ENCODE measurements around the gene FEN1.

FEN1 gene

GRCh38 chr11:61817471-61818202, 24.9 kb downstream of the FEN1 start:
- Mint-ChIP-seq H3K36me3 (peaks cover 27% of the 10 kb centered on the region), H3K4me3 (peak overlapping the region; percentile 95), H3K27me3 (peaks cover 62% of the 10 kb centered on the region), H3K4me1 (peaks cover 21% of the 10 kb centered on the region), H3K9me3 (peaks cover 1% of the 10 kb centered on the region), H3K27ac (no peak overlapping the region)
- CTCF ChIA-PET, result interaction anchor here (1.4 to 9.0 kb wide), 3 partner anchors 10 to 20 kb away, joined by 4 to 72 read pairs (median 20); partner anchors contain the start of gene FADS2
- no peak for DNase-seq

- Mint-ChIP-seq H3K4me3 (no peak overlapping the region), H3K4me1 (peaks cover 9% of the 10 kb centered on the region), H3K27me3 (peaks cover 65% of the 10 kb centered on the region), H3K9me3 (no peaks in the 10 kb centered on the region), H3K27ac (no peak overlapping the region), H3K36me3 (peaks cover 7% of the 10 kb centered on the region)
- CTCF ChIA-PET, result interaction anchor here (0.7 to 1.1 kb wide), 2 partner anchors 15 to 22 kb away, joined by 3 read pairs; no protein-coding TSS in a partner anchor
- DNase-seq, result no peak
Measured at GRCh38 chr11:61820174-61820573, 27.5 kb downstream of the FEN1 start.

- peaks cover 51% of the 10 kb centered on the region for H3K27me3 Mint-ChIP-seq
- peak overlapping the region; percentile 89 for H3K4me3 Mint-ChIP-seq
- no peaks in the 10 kb centered on the region for H3K9me3 Mint-ChIP-seq
- DNase-seq, result no peak
- peaks cover 44% of the 10 kb centered on the region for H3K4me1 Mint-ChIP-seq
- CTCF ChIA-PET, result interaction anchor here (0.6 to 1.8 kb wide), 2 partner anchors 9 to 1834 kb away, joined by 3 to 4 read pairs; no protein-coding TSS in a partner anchor
- H3K27ac Mint-ChIP-seq, result peak overlapping the region; percentile 93
- peaks cover 28% of the 10 kb centered on the region for H3K36me3 Mint-ChIP-seq
Measured at GRCh38 chr11:61826930-61827570, 34.3 kb downstream of the FEN1 start.

- Mint-ChIP-seq H3K4me3 (peak within 1 kb of the TSS; percentile 89), H3K9me3 (no peaks in the 10 kb centered on the region), H3K36me3 (peaks cover 33% of the 10 kb centered on the region), H3K27ac (peak within 1 kb of the TSS; percentile 93), H3K27me3 (peaks cover 46% of the 10 kb centered on the region), H3K4me1 (peaks cover 51% of the 10 kb centered on the region)
- DNase-seq, result peak; percentile 96
- CTCF ChIA-PET, result interaction anchor here (1.8 to 2.7 kb wide), 2 partner anchors 9 to 12 kb away, joined by 4 to 20 read pairs; partner anchors contain the start of gene FADS1
Measured at GRCh38 chr11:61827571-61828378, 35.1 kb downstream of the FEN1 start, which contains the start of gene FADS2. FADS2 (plus strand) TSS chr11:61828300; CDS start chr11:61828391, 91 bp downstream.

- CTCF ChIA-PET, result interaction anchor here (1.8 to 2.7 kb wide), 2 partner anchors 10 to 13 kb away, joined by 4 to 20 read pairs; partner anchors contain the start of gene FADS1
- Mint-ChIP-seq H3K27ac (peak overlapping the region; percentile 93), H3K4me1 (peaks cover 56% of the 10 kb centered on the region)
Measured at GRCh38 chr11:61828379-61828628, 35.6 kb downstream of the FEN1 start.

GRCh38 chr11:61828629-61829407, 36.1 kb downstream of the FEN1 start:
- H3K4me1 Mint-ChIP-seq, result peaks cover 62% of the 10 kb centered on the region
- H3K36me3 Mint-ChIP-seq, result peaks cover 44% of the 10 kb centered on the region
- peak; percentile 73 for DNase-seq
- H3K27me3 Mint-ChIP-seq, result peaks cover 46% of the 10 kb centered on the region
- peak overlapping the region; percentile 89 for H3K4me3 Mint-ChIP-seq
- H3K27ac Mint-ChIP-seq, result peak overlapping the region; percentile 93
- no peaks in the 10 kb centered on the region for H3K9me3 Mint-ChIP-seq
- CTCF ChIA-PET, result interaction anchor here (1.2 to 2.7 kb wide), 3 partner anchors 10 to 32 kb away, joined by 4 to 20 read pairs (median 5); partner anchors contain the start of gene FADS1

More at GRCh38 chr11:61828379-61828628, 35.6 kb downstream of the FEN1 start:
- no peak for DNase-seq
- H3K4me3 Mint-ChIP-seq, result peak overlapping the region; percentile 89
- peaks cover 46% of the 10 kb centered on the region for H3K27me3 Mint-ChIP-seq
- no peaks in the 10 kb centered on the region for H3K9me3 Mint-ChIP-seq
- H3K36me3 Mint-ChIP-seq, result peaks cover 38% of the 10 kb centered on the region

GRCh38 chr11:61829806-61830205, 37.1 kb downstream of the FEN1 start:
- no peak for DNase-seq
- peaks cover 50% of the 10 kb centered on the region for H3K36me3 Mint-ChIP-seq
- no peaks in the 10 kb centered on the region for H3K9me3 Mint-ChIP-seq
- CTCF ChIA-PET, result interaction anchor here (1.2 to 2.7 kb wide), 2 partner anchors 14 to 33 kb away, joined by 5 to 20 read pairs; partner anchors contain the start of gene FADS1
- H3K27ac Mint-ChIP-seq, result no peak overlapping the region
- H3K4me1 Mint-ChIP-seq, result peaks cover 72% of the 10 kb centered on the region
- peak overlapping the region; percentile 89 for H3K4me3 Mint-ChIP-seq
- peaks cover 39% of the 10 kb centered on the region for H3K27me3 Mint-ChIP-seq

- H3K27me3 Mint-ChIP-seq, result peaks cover 33% of the 10 kb centered on the region
Measured at GRCh38 chr11:61830237-61831105, 37.8 kb downstream of the FEN1 start.

GRCh38 chr11:61832207-61832606, 39.5 kb downstream of the FEN1 start:
- H3K4me3 Mint-ChIP-seq, result peak overlapping the region; percentile 89

More at GRCh38 chr11:61830237-61831105, 37.8 kb downstream of the FEN1 start:
- DNase-seq, result no peak
- peak overlapping the region; percentile 63 for H3K27ac Mint-ChIP-seq
- H3K4me1 Mint-ChIP-seq, result peaks cover 77% of the 10 kb centered on the region
- peak overlapping the region; percentile 89 for H3K4me3 Mint-ChIP-seq
- peaks cover 53% of the 10 kb centered on the region for H3K36me3 Mint-ChIP-seq
- no peaks in the 10 kb centered on the region for H3K9me3 Mint-ChIP-seq
- CTCF ChIA-PET, result interaction anchor here (0.7 to 2.7 kb wide), 2 partner anchors 15 to 33 kb away, joined by 4 to 20 read pairs; partner anchors contain the start of gene FADS1

GRCh38 chr11:61832754-61833153, 40.0 kb downstream of the FEN1 start:
- H3K9me3 Mint-ChIP-seq, result no peaks in the 10 kb centered on the region
- H3K36me3 Mint-ChIP-seq, result peaks cover 61% of the 10 kb centered on the region
- H3K27me3 Mint-ChIP-seq, result peaks cover 14% of the 10 kb centered on the region
- H3K4me1 Mint-ChIP-seq, result peaks cover 74% of the 10 kb centered on the region
- peak overlapping the region; percentile 99 for H3K27ac Mint-ChIP-seq
- DNase-seq, result no peak
- CTCF ChIA-PET, result interaction anchor here (1.0 to 2.4 kb wide), 2 partner anchors 18 to 35 kb away, joined by 3 to 19 read pairs; no protein-coding TSS in a partner anchor
- H3K4me3 Mint-ChIP-seq, result peak overlapping the region; percentile 5

More at GRCh38 chr11:61832207-61832606, 39.5 kb downstream of the FEN1 start:
- no peaks in the 10 kb centered on the region for H3K9me3 Mint-ChIP-seq
- H3K27me3 Mint-ChIP-seq, result peaks cover 16% of the 10 kb centered on the region
- peaks cover 76% of the 10 kb centered on the region for H3K4me1 Mint-ChIP-seq
- DNase-seq, result no peak
- CTCF ChIA-PET, result interaction anchor here (1.0 kb wide), 1 partner anchor 18 kb away, joined by 3 read pairs; no protein-coding TSS in a partner anchor
- peak overlapping the region; percentile 99 for H3K27ac Mint-ChIP-seq
- H3K36me3 Mint-ChIP-seq, result peaks cover 58% of the 10 kb centered on the region

GRCh38 chr11:61833471-61833870, 40.8 kb downstream of the FEN1 start:
- Mint-ChIP-seq H3K4me3 (peak overlapping the region; percentile 45), H3K4me1 (peaks cover 72% of the 10 kb centered on the region), H3K27me3 (peaks cover 12% of the 10 kb centered on the region), H3K36me3 (peaks cover 67% of the 10 kb centered on the region), H3K27ac (peak overlapping the region; percentile 99), H3K9me3 (no peaks in the 10 kb centered on the region)
- CTCF ChIA-PET, result interaction anchor here (0.9 to 2.4 kb wide), 4 partner anchors 10 to 37 kb away, joined by 3 to 19 read pairs (median 6); partner anchors contain the start of gene FADS1
- DNase-seq, result peak; percentile 34

GRCh38 chr11:61833926-61834277, 41.2 kb downstream of the FEN1 start:
- H3K4me1 Mint-ChIP-seq, result peaks cover 71% of the 10 kb centered on the region
- no peak for DNase-seq

More at GRCh38 chr11:61833926-61834277, 41.2 kb downstream of the FEN1 start:
- CTCF ChIA-PET, result interaction anchor here (0.9 to 2.4 kb wide), 5 partner anchors 11 to 40 kb away, joined by 3 to 19 read pairs (median 5); partner anchors contain the start of genes FADS1 and FEN1
- peaks cover 7% of the 10 kb centered on the region for H3K27me3 Mint-ChIP-seq
- H3K9me3 Mint-ChIP-seq, result no peaks in the 10 kb centered on the region
- peak overlapping the region; percentile 45 for H3K4me3 Mint-ChIP-seq
- H3K36me3 Mint-ChIP-seq, result peaks cover 70% of the 10 kb centered on the region
- peak overlapping the region; percentile 99 for H3K27ac Mint-ChIP-seq

Data from activated naive CD4-positive, alpha-beta T cell treated with anti-CD3 and anti-CD28 coated beads, Interleukin-2, amount 10 ng/mL, durations not matched to agents 7 days and 5 days (primary cell).